Tibial nerve (tissue), 4 donors: ENCODE data around the gene NEURL2.

Source experiments
- EP300 ChIP-seq, 2 donors: sonication (generic); formaldehyde crosslinking; IDR thresholded peaks; one replicate each; pipeline ENCODE4 v1.6.1; 2017; ENCODE audit warnings: antibody characterized with exemption in 2 of 2, mild to moderate bottlenecking in 1 of 2
- POLR2A ChIP-seq, 2 donors: fragments of 450-650 bp; IDR thresholded peaks; one replicate each; pipeline ENCODE4 v1.6.1; 2017; ENCODE audit warnings: antibody characterized with exemption in 2 of 2, mild to moderate bottlenecking in 2 of 2, moderate library complexity in 2 of 2
- TF ChIP-seq, protein P1 (sequence below), 5 experiments: fragments of 200-600 bp in 3 of 5; fragments of 450-650 bp in 2 of 5; sonication (generic) in 3 of 5; IDR thresholded peaks; one replicate each; pipeline ENCODE4 v1.5.1; 2016 to 2019; ENCODE audit warnings: antibody characterized with exemption in 5 of 5, mild to moderate bottlenecking in 3 of 5, moderate library complexity in 2 of 5

DNA sequence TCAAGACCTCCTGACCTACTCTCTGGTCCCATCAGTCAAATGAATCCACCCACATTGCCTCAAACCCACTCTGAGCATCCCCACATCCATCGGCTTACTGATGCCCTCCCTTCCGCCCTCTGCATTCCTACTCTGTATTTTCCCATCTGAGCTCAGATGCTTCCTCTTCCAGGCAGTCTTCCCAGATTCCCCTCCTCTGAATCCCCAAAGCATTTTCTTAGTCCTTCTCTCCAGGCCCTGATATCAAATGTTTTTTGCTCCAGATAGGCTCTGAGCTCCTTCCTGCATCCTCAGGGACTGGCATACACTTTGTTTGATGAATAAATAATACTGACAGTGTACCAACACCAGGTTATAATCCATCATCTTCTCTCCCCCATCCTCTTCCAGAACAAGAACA lies 17.1 kb upstream of the NEURL2 start:
- TF ChIP-seq EP300 (IDR thresholded peaks at IDR 0.05) (no peak), POLR2A (IDR thresholded peaks at IDR 0.05) (no peak)
- TF ChIP-seq, protein P1, sequence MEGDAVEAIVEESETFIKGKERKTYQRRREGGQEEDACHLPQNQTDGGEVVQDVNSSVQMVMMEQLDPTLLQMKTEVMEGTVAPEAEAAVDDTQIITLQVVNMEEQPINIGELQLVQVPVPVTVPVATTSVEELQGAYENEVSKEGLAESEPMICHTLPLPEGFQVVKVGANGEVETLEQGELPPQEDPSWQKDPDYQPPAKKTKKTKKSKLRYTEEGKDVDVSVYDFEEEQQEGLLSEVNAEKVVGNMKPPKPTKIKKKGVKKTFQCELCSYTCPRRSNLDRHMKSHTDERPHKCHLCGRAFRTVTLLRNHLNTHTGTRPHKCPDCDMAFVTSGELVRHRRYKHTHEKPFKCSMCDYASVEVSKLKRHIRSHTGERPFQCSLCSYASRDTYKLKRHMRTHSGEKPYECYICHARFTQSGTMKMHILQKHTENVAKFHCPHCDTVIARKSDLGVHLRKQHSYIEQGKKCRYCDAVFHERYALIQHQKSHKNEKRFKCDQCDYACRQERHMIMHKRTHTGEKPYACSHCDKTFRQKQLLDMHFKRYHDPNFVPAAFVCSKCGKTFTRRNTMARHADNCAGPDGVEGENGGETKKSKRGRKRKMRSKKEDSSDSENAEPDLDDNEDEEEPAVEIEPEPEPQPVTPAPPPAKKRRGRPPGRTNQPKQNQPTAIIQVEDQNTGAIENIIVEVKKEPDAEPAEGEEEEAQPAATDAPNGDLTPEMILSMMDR (IDR thresholded peaks at IDR 0.05): no peak
